Vagina (tissue), 2 donors: ENCODE measurements around the gene TOX3. TPM values are rescaled to one million over a fixed set of nuclear protein-coding genes. Genes with fewer than 3 reads are reported as not detected.

Experiments used
- DNase-seq, 2 donors: peaks; one replicate each; pipeline ENCODE4 v3.0.0-alpha.2; 2017; ENCODE audit errors: extremely low spot score in 2 of 2
- H3K27ac ChIP-seq: fragments of 200-600 bp; sonication (generic); one replicate; pipeline ENCODE4 v1.5.1; 2019
- H3K27me3 ChIP-seq: fragments of 200-600 bp; sonication (generic); one replicate; pipeline ENCODE4 v1.5.1; 2019
- H3K36me3 ChIP-seq, 2 donors: fragments of 200-600 bp; sonication (generic); one replicate each; pipeline ENCODE4 v1.5.1; 2017 to 2019
- H3K4me1 ChIP-seq: fragments of 200-600 bp; sonication (generic); one replicate; pipeline ENCODE4 v1.5.1; 2019
- H3K4me3 ChIP-seq, 2 donors: fragments of 200-600 bp; sonication (generic); 1 replicate in 1 of 2; 2 replicates in 1 of 2; pipeline ENCODE4 v1.5.1; 2016 to 2019
- H3K9me3 ChIP-seq: fragments of 200-600 bp; sonication (generic); one replicate; pipeline ENCODE4 v1.5.1; 2019
- POLR2A ChIP-seq, 2 donors: fragments of 450-650 bp; IDR thresholded peaks; one replicate each; pipeline ENCODE4 v1.6.1; 2017; ENCODE audit warnings: antibody characterized with exemption in 2 of 2, mild to moderate bottlenecking in 2 of 2, moderate library complexity in 2 of 2
- POLR2AphosphoS5 ChIP-seq, 2 donors: sonication (generic); formaldehyde crosslinking; IDR thresholded peaks; one replicate each; pipeline ENCODE4 v1.9.0; 2017; ENCODE audit warnings: antibody characterized with exemption in 2 of 2, mild to moderate bottlenecking in 2 of 2, low read depth in 1 of 2; ENCODE audit not compliant: insufficient read depth in 1 of 2
- intact Hi-C: fragments of 100-400 bp; cut with DNase I; formaldehyde crosslinking; loops from one replicate; pipeline ENCODE4 v1.15.1; 2023
- total RNA-seq: library from RNA; depleted of rRNA; stranded (reverse); fragments of >200 nt; gene quantifications from one replicate; pipeline ENCODE4 v1.2.3, GENCODE V29; 2016
- TF ChIP-seq, protein P1 (sequence below), 3 experiments: fragments of 450-650 bp in 2 of 3; fragments of 200-600 bp in 1 of 3; sonication (generic) in 1 of 3; IDR thresholded peaks; one replicate each; pipeline ENCODE4 v1.5.1; 2017 to 2019; ENCODE audit warnings: antibody characterized with exemption in 3 of 3, mild to moderate bottlenecking in 2 of 3, moderate library complexity in 2 of 3

Gene TOX3
- total RNA-seq, 1 donor from 2014 or later = 1.2 TPM

DNA sequence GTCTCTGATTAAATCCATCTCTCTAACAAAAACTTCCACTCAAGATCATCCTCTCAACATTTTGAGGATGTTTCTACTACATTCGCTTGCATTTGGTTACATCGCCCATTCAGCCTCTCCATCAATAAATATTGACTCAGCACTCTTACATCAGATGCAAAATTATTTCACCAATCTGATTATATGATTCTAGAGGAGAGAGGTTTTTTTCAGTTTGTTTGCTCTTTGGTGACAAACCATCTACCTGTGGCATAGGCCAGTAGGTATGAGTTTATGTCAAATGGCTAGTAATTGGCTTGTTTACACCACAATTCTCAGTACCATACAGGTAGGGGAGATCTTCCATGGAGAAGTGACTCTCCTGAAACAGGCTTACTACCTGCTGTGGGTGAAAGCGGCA, 52.3 kb downstream of the TOX3 start:
- Histone ChIP-seq H3K4me3 (no peak overlapping the region), H3K9me3 (no peaks in the 10 kb centered on the region), H3K27me3 (no peaks in the 10 kb centered on the region), H3K27ac (no peak overlapping the region), H3K36me3 (no peaks in the 10 kb centered on the region), H3K4me1 (peaks cover 13% of the 10 kb centered on the region)
- no peak for DNase-seq
- no peak for TF ChIP-seq POLR2A (IDR thresholded peaks at IDR 0.05)
- intact Hi-C loops = no loop called here

DNA sequence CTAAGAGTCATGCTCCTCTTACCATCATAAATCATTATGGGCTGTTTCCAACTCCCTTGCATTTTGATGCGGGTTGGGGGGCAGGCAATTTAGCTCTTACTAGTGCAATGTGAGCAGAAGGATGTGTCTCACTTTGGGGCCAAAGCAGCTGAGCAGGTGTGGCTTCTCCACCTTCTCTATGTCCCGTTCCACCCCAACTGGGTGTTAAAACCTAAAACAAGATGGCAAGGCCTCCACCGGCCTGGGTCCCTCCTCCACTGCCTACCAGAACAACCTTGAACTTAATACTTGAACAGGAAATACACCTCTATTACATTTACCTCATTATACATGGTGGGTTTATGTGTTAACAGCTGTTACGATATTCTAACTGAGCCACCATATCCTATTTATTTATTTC, 52.8 kb downstream of the TOX3 start:
- no peaks in the 10 kb centered on the region for H3K9me3 ChIP-seq
- H3K27me3 ChIP-seq = no peaks in the 10 kb centered on the region
- no peaks in the 10 kb centered on the region for H3K36me3 ChIP-seq
- H3K4me1 ChIP-seq = peaks cover 13% of the 10 kb centered on the region
- no peak overlapping the region for H3K27ac ChIP-seq
- intact Hi-C loops = no loop called here
- DNase-seq = no peak
- TF ChIP-seq POLR2AphosphoS5 (IDR thresholded peaks at IDR 0.05; ENCODE audit: insufficient read depth in 1 of 2, low read depth in 1 of 2) (no peak), POLR2A (IDR thresholded peaks at IDR 0.05) (no peak)
- TF ChIP-seq, protein P1, sequence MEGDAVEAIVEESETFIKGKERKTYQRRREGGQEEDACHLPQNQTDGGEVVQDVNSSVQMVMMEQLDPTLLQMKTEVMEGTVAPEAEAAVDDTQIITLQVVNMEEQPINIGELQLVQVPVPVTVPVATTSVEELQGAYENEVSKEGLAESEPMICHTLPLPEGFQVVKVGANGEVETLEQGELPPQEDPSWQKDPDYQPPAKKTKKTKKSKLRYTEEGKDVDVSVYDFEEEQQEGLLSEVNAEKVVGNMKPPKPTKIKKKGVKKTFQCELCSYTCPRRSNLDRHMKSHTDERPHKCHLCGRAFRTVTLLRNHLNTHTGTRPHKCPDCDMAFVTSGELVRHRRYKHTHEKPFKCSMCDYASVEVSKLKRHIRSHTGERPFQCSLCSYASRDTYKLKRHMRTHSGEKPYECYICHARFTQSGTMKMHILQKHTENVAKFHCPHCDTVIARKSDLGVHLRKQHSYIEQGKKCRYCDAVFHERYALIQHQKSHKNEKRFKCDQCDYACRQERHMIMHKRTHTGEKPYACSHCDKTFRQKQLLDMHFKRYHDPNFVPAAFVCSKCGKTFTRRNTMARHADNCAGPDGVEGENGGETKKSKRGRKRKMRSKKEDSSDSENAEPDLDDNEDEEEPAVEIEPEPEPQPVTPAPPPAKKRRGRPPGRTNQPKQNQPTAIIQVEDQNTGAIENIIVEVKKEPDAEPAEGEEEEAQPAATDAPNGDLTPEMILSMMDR (IDR thresholded peaks at IDR 0.05) = no peak
- no peak overlapping the region for H3K4me3 ChIP-seq

DNA sequence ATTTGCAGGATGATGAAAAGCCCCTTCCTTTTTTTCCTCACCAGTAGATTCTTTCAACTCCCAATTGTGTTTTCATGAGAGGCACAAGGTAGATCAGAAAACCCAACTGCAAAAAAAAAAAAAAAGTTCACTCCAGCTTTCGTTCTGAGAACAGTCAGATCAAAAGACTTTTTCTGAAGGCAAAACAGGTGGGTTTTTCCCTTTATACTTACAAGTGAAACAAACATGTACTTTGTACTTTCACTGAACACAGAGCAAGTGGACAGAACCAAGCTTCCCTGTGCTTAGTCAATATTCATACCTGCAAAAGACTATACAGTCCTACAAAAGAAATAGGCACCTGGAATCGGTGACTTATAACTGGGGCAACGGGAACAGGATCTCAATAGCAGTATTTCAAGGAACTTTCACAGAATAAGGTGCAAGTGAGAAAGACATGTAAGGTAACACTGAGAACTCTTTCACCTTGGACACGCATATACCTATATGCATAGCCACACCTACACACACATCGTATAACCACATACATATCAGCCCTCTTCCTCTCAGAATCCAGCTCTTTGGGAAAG, 54.1 kb downstream of the TOX3 start:
- Histone ChIP-seq H3K9me3 (no peaks in the 10 kb centered on the region), H3K36me3 (no peaks in the 10 kb centered on the region), H3K27ac (no peak overlapping the region), H3K4me3 (no peak overlapping the region), H3K4me1 (peaks cover 13% of the 10 kb centered on the region), H3K27me3 (no peaks in the 10 kb centered on the region)
- intact Hi-C loops = no loop called here
- DNase-seq = no peak
- TF ChIP-seq, protein P1 (IDR thresholded peaks at IDR 0.05) = no peak
- TF ChIP-seq POLR2A (IDR thresholded peaks at IDR 0.05) (no peak), POLR2AphosphoS5 (IDR thresholded peaks at IDR 0.05; ENCODE audit: insufficient read depth in 1 of 2, low read depth in 1 of 2) (no peak)

DNA sequence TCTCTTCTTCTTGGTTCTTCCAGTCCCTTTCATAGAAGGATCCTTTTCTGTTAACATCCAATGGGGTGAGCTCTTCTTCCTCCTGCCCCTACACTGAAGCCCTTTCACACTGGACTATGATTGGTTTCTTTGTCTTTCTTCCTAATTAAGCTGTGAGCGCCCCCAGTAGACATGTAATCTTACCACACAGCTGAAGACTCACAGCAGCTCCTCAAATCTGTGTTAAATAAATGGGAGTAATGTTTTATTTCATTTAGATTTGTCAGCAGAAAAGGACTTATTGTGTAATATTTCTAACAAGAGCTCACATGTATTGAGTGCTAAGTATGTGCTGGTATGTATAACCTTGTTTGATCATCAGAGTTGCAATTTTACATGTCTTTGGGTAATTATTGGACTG, 55.7 kb downstream of the TOX3 start:
- Histone ChIP-seq H3K9me3 (no peaks in the 10 kb centered on the region), H3K4me3 (no peak overlapping the region), H3K4me1 (no peaks in the 10 kb centered on the region), H3K36me3 (no peaks in the 10 kb centered on the region), H3K27ac (no peak overlapping the region), H3K27me3 (no peaks in the 10 kb centered on the region)
- no peak for DNase-seq
- TF ChIP-seq POLR2AphosphoS5 (IDR thresholded peaks at IDR 0.05; ENCODE audit: insufficient read depth in 1 of 2, low read depth in 1 of 2) = no peak
- TF ChIP-seq, protein P1 (IDR thresholded peaks at IDR 0.05) = no peak
- TF ChIP-seq POLR2A (IDR thresholded peaks at IDR 0.05) = no peak
- intact Hi-C loops = no loop called here

DNA sequence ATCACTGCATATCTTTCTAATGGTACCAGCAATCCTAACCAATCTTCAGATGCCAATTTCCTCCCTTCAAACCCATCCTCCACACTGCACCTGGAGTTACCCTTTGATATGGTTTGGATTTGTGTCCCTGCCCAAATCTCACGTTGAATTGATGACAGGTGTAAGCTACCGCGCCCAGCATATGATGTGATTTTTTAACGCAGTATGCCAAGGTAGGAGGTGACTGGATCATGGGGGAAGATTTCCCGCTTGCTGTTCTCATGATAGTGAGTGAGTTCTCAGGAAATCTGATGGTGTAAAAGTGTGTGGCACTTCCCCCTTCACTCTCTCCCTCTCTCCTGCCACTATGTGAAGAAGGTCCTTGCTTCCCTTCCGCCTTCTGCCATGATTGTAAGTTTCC, 57.0 kb downstream of the TOX3 start:
- H3K27ac ChIP-seq = no peak overlapping the region

More for the DNA sequence above, 57.0 kb downstream of the TOX3 start:
- no peaks in the 10 kb centered on the region for H3K36me3 ChIP-seq
- no peaks in the 10 kb centered on the region for H3K9me3 ChIP-seq
- no peaks in the 10 kb centered on the region for H3K27me3 ChIP-seq
- H3K4me1 ChIP-seq = no peaks in the 10 kb centered on the region
- H3K4me3 ChIP-seq = no peak overlapping the region
- intact Hi-C loops = no loop called here
- no peak for DNase-seq
- TF ChIP-seq POLR2AphosphoS5 (IDR thresholded peaks at IDR 0.05; ENCODE audit: insufficient read depth in 1 of 2, low read depth in 1 of 2) (no peak), POLR2A (IDR thresholded peaks at IDR 0.05) (no peak)
- TF ChIP-seq, protein P1 (IDR thresholded peaks at IDR 0.05) = no peak
